Activated CD4-positive, alpha-beta T cell treated with anti-CD3 and anti-CD28 coated beads, Interleukin-2, amount 50 U/mL, for 16 hours (primary cell): Measurements from ENCODE around the gene ADGRG2.

Source experiments
- DNase-seq: peaks from one replicate; pipeline ENCODE4 v3.0.0-alpha.2; 2020

The ADGRG2 gene, protein sequence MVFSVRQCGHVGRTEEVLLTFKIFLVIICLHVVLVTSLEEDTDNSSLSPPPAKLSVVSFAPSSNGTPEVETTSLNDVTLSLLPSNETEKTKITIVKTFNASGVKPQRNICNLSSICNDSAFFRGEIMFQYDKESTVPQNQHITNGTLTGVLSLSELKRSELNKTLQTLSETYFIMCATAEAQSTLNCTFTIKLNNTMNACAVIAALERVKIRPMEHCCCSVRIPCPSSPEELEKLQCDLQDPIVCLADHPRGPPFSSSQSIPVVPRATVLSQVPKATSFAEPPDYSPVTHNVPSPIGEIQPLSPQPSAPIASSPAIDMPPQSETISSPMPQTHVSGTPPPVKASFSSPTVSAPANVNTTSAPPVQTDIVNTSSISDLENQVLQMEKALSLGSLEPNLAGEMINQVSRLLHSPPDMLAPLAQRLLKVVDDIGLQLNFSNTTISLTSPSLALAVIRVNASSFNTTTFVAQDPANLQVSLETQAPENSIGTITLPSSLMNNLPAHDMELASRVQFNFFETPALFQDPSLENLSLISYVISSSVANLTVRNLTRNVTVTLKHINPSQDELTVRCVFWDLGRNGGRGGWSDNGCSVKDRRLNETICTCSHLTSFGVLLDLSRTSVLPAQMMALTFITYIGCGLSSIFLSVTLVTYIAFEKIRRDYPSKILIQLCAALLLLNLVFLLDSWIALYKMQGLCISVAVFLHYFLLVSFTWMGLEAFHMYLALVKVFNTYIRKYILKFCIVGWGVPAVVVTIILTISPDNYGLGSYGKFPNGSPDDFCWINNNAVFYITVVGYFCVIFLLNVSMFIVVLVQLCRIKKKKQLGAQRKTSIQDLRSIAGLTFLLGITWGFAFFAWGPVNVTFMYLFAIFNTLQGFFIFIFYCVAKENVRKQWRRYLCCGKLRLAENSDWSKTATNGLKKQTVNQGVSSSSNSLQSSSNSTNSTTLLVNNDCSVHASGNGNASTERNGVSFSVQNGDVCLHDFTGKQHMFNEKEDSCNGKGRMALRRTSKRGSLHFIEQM

DNA sequence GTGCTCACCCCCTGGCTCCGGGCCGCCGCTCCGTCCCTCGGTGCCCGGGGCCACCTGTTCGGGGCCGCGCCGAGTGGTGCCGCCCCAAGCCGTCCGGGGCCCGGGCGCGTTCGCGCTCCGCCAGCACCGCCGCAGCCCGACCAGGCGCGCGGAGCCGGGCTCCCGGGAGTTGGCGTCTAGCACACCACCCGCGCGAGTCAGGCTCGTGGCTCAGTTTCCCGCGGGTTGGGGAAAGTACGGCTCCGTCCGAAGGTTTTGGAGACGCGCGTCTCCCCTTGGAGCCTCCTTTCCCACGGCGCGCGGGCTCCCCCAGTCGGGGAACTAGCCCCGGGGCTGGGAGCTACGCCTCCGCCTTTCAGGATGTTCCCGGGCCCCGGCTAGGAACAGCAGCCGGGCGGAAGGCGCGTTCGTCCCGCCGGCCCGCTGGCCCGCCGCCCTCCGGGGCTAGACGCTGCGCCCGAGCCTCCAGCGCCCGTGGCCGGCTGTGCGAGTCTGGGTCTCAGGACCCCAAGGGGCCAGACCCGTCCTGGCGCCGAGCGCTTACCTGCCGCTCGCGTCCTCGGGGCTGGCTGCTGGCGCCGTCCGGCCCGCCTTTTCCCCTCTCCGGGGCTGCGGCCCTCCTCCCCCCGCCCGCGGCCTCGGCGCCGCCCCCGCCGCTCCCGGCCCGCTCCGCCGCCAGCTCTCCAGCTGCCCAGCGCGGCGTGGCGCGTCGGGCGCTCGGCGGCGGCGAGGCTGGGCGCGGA lies at the start of gene ADGRG2:
Gene ADGRG2 (minus strand): TSS at position 571 of the 743 bp plus-strand sequence. CDS start 53,634 bp downstream, outside the sequence.
- DNase-seq = no peak

DNA sequence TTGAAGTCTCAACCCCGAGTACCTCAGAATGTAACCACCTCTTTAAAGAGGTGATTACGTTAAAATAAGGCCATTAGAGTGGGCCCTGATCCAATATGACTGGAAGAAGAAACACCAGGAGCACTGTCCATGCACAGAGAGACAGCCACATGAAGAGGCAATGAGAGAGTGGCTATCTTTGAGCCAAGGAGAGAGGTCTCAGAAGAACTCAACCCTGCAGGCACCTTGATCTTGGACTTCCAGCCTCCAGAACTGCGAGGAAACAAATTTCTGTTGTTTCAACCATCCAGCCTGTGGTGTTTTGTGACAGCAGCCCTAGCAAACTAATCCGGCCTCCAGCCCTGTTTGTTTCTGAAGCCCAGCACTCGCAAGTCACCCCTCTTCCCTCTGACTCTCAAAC lies 46.3 kb upstream of the ADGRG2 start:
- DNase-seq = no peak

DNA sequence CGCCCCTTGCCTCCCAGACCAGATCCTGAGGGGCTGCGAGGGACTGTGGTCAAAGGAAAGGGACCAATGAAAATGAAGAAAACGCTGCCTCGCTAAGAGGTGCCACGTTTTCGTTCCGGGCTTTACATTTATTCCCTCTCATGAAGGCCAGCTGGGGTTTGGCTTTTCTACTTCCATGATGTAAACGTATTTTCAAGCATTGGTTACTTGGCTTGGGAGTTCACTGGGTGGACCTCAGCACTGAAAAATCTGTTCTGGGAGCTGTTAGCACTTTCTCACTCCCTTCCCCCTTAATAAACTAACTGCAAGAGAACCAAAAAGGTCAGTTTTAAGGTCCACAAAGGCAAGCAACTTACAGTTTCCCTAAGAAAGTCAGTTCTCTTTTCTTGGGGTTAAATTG lies 40.6 kb upstream of the ADGRG2 start:
- DNase-seq = no peak

DNA sequence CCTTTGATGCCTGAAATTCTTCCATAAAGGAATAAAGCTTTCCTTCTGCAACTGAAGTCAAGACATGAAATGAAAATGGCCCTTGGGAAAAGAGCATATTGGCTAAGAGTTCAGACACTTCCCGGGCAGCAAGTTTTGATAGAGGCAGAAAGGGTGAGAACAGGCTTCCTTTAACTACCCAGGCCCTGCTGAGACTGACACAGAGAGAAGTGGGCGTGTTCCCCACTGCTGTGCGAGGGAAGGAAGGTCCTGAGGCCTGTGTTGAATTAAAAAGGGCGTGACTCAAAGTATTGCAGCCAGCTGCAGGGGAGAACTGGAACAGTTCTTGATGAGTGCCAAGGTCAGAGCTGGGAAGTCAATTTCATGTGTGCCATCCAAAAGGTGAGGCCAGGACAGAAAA lies 33.9 kb upstream of the ADGRG2 start:
- DNase-seq = no peak

DNA sequence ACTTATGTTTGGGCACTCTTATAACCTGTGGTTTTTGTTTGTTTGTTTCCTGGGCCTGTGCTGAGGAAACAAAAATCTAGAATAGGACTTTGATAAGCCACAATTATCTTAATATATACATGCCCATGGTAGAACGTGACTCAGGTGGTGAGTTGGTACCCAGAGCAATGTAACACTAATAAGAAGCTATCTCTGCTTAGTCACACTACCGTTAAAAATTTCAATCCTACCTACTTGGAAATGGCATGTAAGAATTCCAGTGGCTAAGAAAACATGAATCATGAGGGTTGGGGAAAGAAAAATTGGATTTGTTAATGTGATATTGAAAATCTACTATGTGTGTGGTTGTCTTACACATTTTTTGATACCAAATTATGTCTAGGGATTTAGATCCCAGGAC lies 30.5 kb upstream of the ADGRG2 start:
- no peak for DNase-seq

DNA sequence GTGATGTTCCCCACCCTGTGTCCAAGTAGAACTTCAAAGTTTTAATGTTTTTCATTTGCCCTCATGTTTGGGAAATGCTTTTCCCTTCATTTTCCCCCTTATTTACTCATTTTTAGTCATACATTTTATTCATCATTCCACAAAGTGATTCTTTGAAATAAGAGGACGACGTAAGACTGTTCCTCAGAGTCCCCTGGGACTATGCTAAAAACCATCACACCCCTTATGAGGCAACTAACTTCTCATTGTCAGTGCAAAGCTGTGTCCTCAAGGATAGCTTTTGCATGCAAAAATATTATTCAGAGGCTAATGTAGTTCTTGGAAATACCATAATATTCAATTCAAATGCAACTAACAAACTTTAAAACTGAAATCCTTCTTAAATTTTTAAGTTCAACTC lies 14.8 kb upstream of the ADGRG2 start:
- DNase-seq = no peak

DNA sequence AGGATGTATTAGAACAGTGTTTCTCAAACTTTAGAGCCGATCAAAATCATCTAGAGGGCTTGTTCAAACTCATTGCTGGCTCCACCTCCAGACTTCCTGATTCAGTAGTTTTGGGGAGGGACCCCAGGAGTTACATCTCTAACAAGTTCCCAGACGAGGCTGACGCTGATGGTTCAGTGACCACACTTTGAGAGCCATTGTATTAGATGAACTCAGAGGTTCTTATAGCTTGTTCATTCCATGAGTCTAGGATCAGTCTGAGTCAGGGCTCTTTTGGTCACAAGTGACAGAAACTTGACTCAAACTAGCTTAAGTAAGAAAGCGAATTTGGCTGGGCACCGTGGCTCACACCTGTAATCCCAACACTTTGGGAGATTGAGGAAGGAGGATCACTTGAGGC lies 11.5 kb upstream of the ADGRG2 start:
- DNase-seq = no peak

DNA sequence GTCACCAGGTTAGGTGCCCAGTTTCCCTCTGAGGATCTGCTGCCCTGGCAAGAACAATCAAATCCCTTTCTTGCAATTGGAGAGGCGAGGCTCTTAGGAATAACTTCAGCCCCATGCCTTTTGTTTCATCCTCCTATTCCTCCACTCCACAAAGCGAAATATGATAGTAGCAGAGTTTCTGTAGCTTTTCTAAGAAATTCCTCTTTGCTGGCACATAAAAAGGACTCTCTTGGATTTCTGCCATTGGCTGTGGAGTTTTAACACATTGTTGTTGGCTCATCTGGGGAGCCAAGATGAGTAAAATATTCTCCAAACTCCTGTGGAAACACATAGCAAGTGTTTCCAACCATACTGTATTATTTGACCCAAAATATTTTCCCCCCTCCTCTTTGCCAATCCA lies 11.0 kb upstream of the ADGRG2 start:
- DNase-seq = no peak

DNA sequence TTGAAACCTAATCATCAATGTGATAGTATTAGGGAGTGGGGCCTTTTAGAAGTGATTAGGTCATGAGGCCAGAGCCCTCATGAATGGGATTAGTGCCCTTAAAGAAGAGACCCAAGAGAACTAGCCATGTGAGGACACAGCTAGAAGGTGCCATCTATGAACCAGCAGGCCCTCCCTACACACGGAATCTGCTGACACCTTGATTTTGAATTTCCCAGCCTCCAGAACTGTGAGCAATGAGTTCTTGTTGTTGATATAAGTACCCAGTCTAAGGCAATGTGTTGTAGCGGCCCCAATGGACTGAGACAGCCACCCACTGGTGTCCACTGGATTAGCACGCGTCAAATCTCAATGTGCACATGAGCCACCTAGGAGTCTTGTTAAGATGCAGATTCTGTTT lies 8.4 kb upstream of the ADGRG2 start:
- DNase-seq = no peak

DNA sequence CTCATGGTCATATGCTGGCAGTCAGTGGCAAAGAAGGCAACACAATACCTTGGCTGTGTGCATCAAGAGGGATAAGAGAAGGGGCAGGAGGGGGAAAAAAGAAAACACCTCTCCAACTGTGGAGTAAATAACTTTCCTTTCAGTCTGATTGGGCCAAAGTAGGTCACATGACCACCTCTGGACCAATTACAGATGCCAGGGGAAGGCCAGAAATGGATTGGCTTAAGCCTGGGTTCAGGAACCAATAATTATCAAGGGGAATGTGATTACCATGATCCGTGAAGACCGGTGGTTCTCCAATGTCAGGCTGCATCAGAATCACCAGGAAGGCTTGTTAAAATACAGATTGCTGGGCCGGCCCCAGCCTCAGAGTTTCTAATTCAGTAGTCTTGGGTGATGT lies 7.4 kb upstream of the ADGRG2 start:
- DNase-seq = no peak

DNA sequence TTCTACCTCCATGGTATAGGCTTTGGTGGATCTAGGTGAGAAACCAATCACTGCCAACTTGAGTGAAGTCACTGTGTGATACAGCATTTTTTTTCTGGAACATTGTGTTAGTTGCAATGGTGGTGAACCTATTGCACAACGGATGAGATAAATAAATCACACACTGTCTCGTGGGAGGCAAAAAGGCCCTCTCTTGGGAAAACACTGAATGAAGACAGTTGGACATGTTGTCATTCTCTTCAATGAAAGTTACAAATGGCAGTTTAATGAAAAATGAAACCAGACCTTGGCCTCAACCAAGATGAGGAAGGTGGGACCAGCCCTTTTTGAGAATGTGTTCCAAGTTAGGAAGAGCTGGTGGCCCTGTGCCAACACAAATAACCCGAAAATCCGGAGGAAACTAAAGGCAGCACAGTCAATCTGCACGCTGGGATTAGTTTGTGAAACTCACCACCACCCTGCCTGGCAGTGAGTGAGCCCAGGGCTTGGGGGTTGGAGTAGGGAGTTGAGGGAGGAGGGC lies 5.4 kb upstream of the ADGRG2 start:
- DNase-seq = no peak

DNA sequence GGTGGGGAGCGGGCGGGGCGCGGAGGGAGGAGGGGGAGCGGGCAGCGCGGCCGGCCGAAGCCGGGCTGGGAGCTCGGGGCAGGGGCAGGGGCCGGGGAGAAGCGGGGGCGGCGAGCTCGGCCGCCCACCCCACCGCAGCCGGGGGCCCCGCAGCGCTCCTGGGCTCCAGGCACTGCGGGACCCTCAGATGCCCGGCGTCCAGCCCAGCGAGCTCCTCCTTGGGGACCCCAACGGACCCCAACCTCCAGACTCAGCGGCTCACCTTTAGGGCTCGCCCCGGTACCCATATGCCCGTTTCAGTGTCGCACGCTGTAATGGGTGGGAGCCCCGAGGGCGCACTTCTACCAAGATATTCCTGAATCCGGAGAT lies 357 bp upstream of the ADGRG2 start:
- DNase-seq = no peak

DNA sequence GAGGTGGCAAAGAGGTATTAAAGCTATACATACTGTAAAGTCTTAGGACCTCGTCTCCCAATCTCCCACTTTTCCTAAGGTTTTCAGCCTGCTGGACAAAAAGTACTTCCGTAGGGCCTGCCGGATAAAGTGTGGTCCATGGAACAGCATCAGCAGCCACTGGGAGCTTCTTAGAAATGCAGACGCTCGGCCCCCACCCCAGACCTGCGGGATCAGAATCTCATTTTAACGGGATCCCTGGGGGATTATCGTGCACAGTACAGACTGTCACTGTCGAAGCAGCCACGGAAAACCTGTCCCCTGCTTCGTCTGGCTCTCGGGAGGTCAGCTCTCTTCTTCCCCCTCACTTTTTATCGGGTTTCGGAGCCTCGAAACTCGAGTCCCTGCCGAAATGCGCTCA lies 802 bp downstream of the ADGRG2 start:
- DNase-seq = no peak

DNA sequence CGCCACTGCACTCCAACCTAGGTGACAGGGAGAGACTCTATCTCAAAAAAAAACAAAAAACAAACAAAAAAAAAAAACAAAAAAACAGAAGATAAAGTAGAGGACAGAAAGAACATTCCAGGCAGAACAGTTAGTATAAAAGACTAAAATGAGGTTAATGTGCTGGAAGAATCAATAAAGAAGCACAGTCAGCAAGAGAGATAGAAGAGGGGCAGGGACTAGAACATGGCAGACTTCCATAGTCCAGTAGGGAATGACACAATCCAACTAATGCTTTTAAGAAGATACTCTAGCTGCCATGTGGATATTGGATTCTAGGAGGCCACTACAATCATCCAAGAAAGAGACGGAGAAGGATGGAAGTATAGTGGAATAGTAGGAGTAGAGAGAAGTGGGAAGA lies 11.6 kb downstream of the ADGRG2 start:
- DNase-seq = no peak

DNA sequence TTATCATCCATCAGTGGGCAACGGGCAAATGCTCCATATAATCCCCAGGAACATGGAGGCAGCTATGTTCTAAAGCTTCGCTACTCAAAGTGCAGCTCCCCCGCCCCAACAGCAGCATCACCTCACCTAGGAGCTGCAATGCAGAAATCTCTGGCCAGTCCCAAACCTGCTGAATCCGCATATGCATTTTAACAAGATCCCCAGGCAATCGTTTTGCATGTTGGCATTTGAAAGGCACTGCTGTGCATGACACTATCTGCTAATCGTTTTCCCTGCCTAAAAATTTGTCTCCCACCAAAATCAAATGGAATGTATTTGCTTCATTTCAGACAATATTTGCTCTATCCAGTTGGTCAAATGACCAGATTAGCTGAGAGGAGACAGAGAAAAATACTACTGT lies 15.2 kb downstream of the ADGRG2 start:
- no peak for DNase-seq

DNA sequence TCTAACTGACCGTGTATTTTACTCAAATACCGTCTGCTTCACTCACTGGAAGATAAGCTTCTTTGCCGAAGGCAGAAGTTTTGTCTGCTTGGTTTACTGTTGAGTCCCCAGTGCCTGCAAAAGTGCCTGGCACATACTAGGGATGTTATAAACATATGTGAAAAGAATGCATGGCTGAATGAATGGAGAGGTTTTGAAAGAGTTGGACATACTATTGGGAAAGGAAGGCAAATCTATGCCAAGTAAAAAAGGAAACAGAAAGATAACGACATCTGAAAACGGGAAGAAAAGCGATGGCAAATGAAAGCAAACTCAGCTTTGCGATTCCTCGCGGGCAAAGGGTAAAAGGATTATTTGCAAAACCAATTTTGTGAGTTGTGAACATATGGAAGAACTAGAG lies 21.7 kb downstream of the ADGRG2 start:
- DNase-seq = no peak

DNA sequence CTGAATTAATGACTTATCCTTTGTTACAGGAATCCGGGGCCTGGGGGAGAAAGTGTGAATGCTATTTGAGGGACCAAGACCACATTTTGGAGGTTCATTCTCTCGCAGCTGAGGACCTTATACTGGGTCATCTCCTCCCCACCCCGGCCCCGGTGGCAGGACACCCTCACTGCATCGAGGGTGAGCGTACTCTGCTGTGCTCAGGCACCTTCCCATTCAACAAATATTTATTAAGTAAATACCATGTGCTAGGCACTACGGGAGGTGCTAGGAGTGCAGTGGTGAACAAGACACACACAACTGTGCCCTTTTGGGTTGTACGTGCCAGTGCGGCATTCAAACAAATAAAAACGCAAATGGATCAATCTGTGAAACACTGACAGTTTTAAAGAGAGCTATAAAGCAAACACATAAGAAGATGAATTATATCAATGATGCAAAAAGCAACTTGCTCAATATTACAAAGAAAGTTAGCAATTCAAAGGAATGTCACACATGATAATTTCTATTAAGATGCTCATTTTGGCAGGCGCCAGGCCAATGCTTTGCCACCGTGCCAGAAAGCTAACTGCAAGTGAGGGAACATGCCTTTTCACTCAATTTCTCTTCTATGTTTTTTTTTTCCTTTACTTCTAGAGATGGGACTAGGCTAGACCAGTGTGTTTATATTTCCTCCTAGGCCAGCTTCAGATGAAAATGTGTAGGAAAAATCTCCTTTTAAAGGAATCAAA lies 24.6 kb downstream of the ADGRG2 start:
- no peak for DNase-seq

DNA sequence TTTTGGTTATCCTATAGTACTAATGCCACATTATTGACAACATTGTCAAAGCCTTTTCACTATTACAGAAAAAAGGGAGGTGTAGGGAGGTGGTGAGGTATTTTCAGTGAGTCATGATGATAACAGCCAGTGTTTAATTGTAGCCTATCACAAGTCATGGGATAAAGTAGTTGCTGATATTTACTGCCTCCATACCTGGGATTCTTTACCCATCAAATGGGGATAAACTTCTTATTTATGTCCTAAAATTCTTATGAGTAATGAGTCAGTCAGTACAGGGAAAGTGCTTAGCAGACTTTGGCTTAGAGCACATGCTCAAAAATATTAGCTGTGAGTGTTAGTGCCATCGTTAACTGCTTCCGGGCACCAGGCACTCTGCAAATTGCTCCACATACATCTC lies 25.7 kb downstream of the ADGRG2 start:
- DNase-seq = no peak

DNA sequence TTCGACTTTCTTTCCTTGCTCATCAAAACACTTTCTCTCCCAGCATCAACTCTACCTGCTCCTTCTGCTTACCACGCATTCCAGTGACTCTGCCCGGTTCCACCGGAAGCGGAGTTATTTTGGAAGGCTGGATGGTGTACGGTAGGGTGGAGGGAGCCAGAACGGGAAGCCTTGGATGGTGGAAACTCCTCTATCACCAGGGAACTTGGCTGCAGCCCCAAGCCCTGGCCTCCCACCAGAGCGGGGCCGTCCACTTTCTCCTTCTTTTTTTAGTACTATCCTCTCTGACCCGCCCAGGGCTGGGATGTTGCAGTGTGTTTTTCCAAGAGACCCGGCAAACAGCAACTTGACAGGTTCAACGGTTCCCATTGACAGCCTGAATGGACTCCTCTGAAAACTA lies 27.6 kb downstream of the ADGRG2 start:
- no peak for DNase-seq

DNA sequence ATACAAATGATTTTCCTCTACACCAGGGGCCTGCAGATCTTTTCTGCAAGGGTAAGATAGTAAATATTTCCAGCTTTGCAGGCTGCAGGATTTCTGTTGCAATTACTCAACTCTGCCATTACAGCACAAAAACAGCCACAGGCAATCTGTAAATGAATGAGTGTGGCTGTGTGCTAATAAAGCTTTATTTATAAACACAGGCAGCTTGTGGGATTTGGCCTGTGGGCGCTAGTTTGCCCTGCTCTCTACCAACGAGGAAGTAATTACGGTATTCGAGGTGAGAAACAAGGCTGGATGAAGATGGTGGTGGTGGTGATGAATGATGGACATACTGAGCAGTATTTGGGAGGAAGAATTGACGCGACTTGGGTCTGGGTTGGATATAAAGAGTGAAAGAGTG lies 30.7 kb downstream of the ADGRG2 start:
- DNase-seq = no peak

DNA sequence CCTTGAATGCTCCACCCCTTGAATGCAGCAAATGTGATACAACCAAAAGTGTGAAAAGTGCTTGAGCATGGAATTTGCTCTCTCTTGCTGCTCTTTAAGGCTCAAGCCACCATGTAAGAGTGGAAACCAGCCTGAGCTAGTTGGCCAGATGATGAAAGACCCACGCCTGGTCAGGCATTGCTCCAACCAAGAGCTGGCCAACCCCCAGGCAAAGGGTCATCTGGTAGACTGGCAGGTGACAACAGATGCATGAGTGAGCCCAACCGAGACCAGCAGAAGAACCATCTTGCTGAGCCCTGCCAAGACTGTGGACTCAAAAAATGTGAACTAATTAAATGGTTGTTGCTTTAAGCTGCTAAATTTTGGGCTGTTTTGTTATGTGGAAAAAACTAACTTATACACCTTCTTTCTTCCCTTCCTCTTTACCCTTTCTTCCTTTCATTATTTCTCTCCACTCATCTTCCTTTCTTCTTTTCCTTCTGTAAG lies 32.7 kb downstream of the ADGRG2 start:
- no peak for DNase-seq

DNA sequence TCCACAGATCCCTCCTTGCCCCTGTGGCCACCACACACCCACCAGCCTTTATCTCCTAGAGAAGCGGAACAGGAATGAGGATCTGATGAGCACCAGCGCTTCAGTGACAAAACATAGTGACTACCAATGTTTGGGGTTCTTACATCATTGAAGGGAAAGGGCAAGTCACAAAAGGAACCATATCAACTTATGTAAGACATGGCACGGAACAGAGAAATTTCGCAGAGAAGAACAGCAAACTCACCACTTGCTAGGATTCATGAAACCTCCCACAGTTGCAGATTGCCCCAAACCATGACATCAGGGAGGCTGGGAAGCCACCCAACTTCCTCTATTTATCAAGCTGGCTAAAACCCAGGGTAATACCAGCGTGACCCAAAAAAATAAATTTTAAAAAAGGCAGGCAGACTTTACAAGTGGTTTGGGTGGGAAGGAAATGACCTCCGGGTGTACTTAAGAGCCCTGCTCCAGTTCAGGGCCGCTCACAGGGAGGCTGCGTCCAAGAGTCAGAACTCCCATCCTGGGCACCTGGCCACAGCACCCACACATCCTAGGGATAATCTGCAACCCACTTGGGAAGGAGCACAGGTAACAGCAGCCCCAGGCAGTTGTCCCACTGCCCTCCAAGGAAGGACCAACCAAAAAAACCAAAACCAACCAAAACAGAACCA lies 36.0 kb downstream of the ADGRG2 start:
- no peak for DNase-seq
